GM12873 (cell line): Measurements from ENCODE around the gene MIF4GD.

Source experiments
- CTCF ChIP-seq: IDR thresholded peaks from 2 replicates; pipeline ENCODE4 v1.5.1; 2012; ENCODE audit warnings: low read depth, mild to moderate bottlenecking, moderate library complexity, low read length, control low read depth; ENCODE audit not compliant: insufficient read depth; ENCODE audit errors: missing control alignments

The MIF4GD gene

GRCh38 chr17:75295201-75296158 is 24.4 kb upstream of the MIF4GD start:
- TF ChIP-seq CTCF: peak; percentile 4

GRCh38 chr17:75289832-75290337 is 18.9 kb upstream of the MIF4GD start:
- TF ChIP-seq CTCF: peak; percentile 54

GRCh38 chr17:75289115-75289831 is 18.2 kb upstream of the MIF4GD start, which contains the start of gene SLC25A19:
Gene SLC25A19, minus strand, starts transcription at chr17:75289433. Its CDS starts 2,669 bp downstream, at chr17:75286764.
- peak; percentile 59 for TF ChIP-seq CTCF

GRCh38 chr17:75288770-75289114 is 17.7 kb upstream of the MIF4GD start:
- TF ChIP-seq CTCF: no peak

GRCh38 chr17:75288359-75288758 is 17.3 kb upstream of the MIF4GD start:
- TF ChIP-seq CTCF: no peak

GRCh38 chr17:75287221-75287620 is 16.2 kb upstream of the MIF4GD start:
- TF ChIP-seq CTCF: no peak

GRCh38 chr17:75285123-75285522 is 14.1 kb upstream of the MIF4GD start:
- TF ChIP-seq CTCF: no peak
